GM10248 (cell line): Measurements from ENCODE around the gene ABHD17B.

Experiments
- CTCF ChIA-PET: fragments of 300-600 bp; sonication (Branson Sonifier 250); formaldehyde crosslinking; extraction: SDS; loops from one replicate; lab custom pipeline; 2021; ENCODE audit warnings: antibody characterized with exemption; lab: Yijun Ruan, JAX
- POLR2A ChIA-PET: fragments of 350-650 bp; sonication (Branson Sonifier 250); formaldehyde crosslinking; extraction: SDS; loops from one replicate; lab custom pipeline; 2020; ENCODE audit warnings: antibody characterized with exemption; lab: Yijun Ruan, JAX
- DNase-seq: peaks from one replicate; pipeline ENCODE4 v3.0.0; 2012; ENCODE audit errors: extremely low spot score
- TF ChIP-seq, protein P1 (sequence below): IDR thresholded peaks from 2 replicates; pipeline ENCODE4 v1.5.1; 2012; ENCODE audit warnings: mild to moderate bottlenecking, low read depth; ENCODE audit errors: extremely low read depth, missing control alignments, control extremely low read depth

Gene ABHD17B

DNA sequence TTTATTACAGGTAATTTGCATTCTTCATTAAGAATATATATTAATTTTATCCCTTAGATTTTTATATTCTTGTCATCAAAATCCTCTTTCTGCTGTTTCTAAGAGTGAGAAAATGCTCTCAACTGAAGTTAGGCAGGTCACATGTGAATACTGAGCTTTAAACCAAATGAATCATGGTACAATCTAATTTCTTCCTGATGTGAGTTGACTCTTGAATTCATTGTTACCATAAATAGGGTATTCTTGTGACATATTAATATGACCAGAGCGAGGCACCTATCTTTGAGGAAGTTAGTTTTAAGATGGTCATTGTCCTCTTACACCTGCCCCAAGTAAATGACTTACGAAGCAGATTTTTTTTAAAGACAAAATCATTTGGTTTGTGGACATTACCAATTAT is 17.8 kb upstream of the ABHD17B start:
- ChIA-PET CTCF (no interaction called here), POLR2A (no interaction called here)
- TF ChIP-seq, protein P1, sequence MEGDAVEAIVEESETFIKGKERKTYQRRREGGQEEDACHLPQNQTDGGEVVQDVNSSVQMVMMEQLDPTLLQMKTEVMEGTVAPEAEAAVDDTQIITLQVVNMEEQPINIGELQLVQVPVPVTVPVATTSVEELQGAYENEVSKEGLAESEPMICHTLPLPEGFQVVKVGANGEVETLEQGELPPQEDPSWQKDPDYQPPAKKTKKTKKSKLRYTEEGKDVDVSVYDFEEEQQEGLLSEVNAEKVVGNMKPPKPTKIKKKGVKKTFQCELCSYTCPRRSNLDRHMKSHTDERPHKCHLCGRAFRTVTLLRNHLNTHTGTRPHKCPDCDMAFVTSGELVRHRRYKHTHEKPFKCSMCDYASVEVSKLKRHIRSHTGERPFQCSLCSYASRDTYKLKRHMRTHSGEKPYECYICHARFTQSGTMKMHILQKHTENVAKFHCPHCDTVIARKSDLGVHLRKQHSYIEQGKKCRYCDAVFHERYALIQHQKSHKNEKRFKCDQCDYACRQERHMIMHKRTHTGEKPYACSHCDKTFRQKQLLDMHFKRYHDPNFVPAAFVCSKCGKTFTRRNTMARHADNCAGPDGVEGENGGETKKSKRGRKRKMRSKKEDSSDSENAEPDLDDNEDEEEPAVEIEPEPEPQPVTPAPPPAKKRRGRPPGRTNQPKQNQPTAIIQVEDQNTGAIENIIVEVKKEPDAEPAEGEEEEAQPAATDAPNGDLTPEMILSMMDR, result no peak

DNA sequence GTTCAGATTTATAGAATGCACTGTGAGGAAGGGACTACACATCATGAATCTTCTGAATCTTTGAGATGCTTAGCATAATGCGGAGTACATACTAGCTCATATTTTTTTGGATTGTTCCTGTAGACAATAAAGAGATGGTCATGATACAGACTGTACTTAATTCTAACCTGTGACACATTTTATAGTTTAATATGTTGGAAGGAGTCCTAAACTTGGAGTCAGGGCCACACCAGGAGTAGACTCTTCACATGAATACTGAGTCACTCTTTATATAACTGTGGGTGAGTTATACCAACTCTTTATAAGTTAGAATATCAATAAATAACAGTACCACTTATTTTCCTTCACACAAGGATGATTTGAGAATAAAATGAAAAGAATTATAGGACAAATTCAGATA is 17.4 kb upstream of the ABHD17B start:
- ChIA-PET CTCF (interaction anchor here (0.8 to 3.1 kb wide), 2 partner anchors 13 to 25 kb away, joined by 3 to 14 read pairs; no protein-coding TSS in a partner anchor), POLR2A (no interaction called here)
- TF ChIP-seq, protein P1, result no peak
- no peak for DNase-seq

More for the DNA sequence above, 17.8 kb upstream of the ABHD17B start:
- DNase-seq, result no peak

DNA sequence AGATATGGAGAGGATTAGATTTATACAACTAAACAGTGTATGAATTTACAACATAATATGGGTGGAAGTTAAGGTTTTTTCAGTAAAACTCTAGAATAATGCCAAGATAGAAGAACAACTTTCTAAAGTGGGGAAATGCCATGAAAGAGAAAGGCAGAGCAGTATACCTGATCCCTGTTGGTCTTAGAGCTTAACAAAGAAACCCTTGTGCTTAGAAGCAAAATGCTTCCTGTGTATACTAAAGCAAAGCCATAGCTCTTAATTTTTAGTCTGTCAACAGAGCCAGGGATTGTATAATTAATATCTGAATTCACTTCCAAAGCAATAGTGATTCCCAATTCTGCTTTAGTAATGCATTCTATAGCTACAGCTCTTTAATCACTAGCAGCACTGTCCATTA is 14.8 kb upstream of the ABHD17B start:
- CTCF ChIA-PET, result interaction anchor here (1.1 to 3.1 kb wide), 9 partner anchors 11 to 107 kb away, joined by 3 to 14 read pairs (median 4); partner anchors contain the start of genes ABHD17B and C9orf85

GRCh38 chr9:71924576-71924975 is 13.6 kb upstream of the ABHD17B start:
- POLR2A ChIA-PET, result no interaction called here
- CTCF ChIA-PET, result interaction anchor here (1.0 to 2.4 kb wide), 2 partner anchors 13 to 122 kb away, joined by 3 to 8 read pairs; partner anchors contain the start of genes ABHD17B and C9orf85
- DNase-seq, result no peak
- TF ChIP-seq, protein P1, result no peak

More for the DNA sequence above, 14.8 kb upstream of the ABHD17B start:
- DNase-seq, result no peak
- TF ChIP-seq, protein P1, result no peak
- POLR2A ChIA-PET, result no interaction called here

GRCh38 chr9:71921190-71921814 is 10.3 kb upstream of the ABHD17B start:
- CTCF ChIA-PET, result interaction anchor here (0.7 to 2.4 kb wide), 2 partner anchors 10 kb away, joined by 3 to 9 read pairs; partner anchors contain the start of genes ABHD17B and C9orf85
- TF ChIP-seq, protein P1, result no peak
- POLR2A ChIA-PET, result no interaction called here
- no peak for DNase-seq

GRCh38 chr9:71920456-71921189 is 9.6 kb upstream of the ABHD17B start:
- POLR2A ChIA-PET, result no interaction called here
- CTCF ChIA-PET, result interaction anchor here (0.7 to 1.4 kb wide), 2 partner anchors 9 to 33 kb away, joined by 3 read pairs; partner anchors contain the start of genes ABHD17B and C9orf85
- DNase-seq, result no peak
- TF ChIP-seq, protein P1, result no peak
